GM12801 (cell line): ENCODE measurements around the gene UBE2E3.

Experiments used
- CTCF ChIP-seq: IDR thresholded peaks from one replicate; pipeline ENCODE4 v1.5.1; 2011; ENCODE audit warnings: control low read depth; ENCODE audit not compliant: insufficient read length; ENCODE audit errors: extremely low read depth

UBE2E3 gene

GRCh38 chr2:180960982-180961381 is 19.4 kb upstream of the UBE2E3 start:
- TF ChIP-seq CTCF: no peak

DNA sequence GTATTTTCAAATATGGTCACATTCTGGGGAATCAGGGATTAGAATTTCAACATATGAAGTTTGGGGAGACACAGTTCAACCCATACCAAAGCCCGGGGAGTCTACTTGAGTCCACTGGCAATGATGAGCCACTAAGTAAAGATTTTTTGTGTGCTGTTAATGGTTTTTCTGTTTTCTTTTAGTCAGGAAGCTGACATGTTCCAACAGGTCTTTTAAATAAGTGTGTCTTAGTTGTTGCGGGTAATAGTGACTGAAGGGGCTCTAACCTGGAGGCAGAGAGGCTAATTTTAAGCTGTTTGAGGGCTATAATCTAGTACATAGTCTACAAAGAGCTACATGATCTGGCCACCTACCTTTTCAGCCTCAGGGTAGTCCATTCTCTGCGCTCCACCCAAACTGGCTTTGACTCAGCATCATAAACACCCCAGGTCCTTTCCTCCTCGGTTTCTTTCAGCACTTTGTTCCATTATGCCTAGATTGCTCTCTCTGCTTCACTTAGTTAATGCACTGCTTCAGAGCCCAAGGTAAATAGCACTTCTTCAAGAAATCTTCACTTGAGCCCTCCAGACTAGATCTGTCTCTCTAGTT is 17.6 kb upstream of the UBE2E3 start:
- no peak for TF ChIP-seq CTCF

- no peak for TF ChIP-seq CTCF
Observed at GRCh38 chr2:180966378-180966777, 14.0 kb upstream of the UBE2E3 start.

DNA sequence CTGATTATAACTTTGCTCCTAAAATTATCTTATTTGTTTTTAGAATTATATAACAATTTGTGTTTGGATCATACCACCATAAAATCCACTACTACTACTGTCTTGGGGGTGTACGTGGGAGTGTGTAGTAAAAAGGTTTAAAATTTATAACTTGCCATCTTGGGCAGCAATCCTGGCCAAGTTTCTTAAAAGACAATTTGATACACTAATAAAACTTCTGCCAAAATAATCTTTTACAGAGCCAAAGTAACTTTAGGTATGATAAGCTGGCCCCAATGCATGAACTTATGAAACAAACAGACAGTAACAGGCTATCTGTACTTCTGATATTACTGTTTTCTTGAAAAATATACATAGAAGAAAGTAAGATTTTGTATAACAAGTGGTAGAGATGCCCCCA is 11.3 kb upstream of the UBE2E3 start:
- TF ChIP-seq CTCF: no peak

GRCh38 chr2:180970016-180970415 is 10.4 kb upstream of the UBE2E3 start:
- TF ChIP-seq CTCF: no peak

DNA sequence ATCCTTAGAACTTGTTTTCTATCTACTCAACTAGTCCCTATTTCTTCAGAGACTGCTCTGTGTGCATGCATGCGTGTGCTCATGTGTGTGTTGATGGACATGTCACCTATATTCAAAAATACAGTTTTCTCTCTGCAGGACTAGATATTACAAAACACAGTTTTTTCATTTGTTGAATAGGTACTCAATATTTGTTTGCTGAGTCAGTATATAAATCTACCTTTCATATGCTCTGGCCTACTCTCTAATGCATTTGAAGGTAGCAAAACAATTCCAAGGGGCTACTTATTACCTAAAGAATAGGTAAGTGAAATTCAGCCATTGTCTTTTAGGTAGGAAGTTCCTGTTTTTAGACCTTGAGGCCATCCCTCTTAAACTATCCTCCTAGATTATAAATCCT is 8.6 kb upstream of the UBE2E3 start:
- TF ChIP-seq CTCF: no peak

- TF ChIP-seq CTCF: no peak
Observed at GRCh38 chr2:180975585-180975984, 4.8 kb upstream of the UBE2E3 start.
